Middle frontal gyrus (tissue), 1 donor: Measurements from ENCODE around the gene CDKN2AIPNL.

Experiments
- DNase-seq: peaks from one replicate; pipeline ENCODE4 v3.0.0-alpha.2; 2015; ENCODE audit warnings: low spot score; ENCODE audit errors: extremely low spot score

Gene CDKN2AIPNL

GRCh38 chr5:134411546-134412266 is at the start of gene CDKN2AIPNL:
Gene CDKN2AIPNL (minus strand): TSS chr5:134411881. CDS start chr5:134411854, 27 bp downstream.
- DNase-seq, result peak; percentile 81

GRCh38 chr5:134460551-134460950 is 48.9 kb upstream of the CDKN2AIPNL start:
- no peak for DNase-seq

- DNase-seq, result no peak
Observed at GRCh38 chr5:134459491-134459890, 47.8 kb upstream of the CDKN2AIPNL start.

- no peak for DNase-seq
Observed at GRCh38 chr5:134459010-134459403, 47.3 kb upstream of the CDKN2AIPNL start.

GRCh38 chr5:134458234-134459009 is 46.7 kb upstream of the CDKN2AIPNL start:
- DNase-seq, result no peak

- DNase-seq, result no peak
Observed at GRCh38 chr5:134457801-134458200, 46.1 kb upstream of the CDKN2AIPNL start.

GRCh38 chr5:134456825-134457224 is 45.1 kb upstream of the CDKN2AIPNL start:
- no peak for DNase-seq

GRCh38 chr5:134455466-134455865 is 43.8 kb upstream of the CDKN2AIPNL start:
- no peak for DNase-seq

- DNase-seq, result no peak
Observed at GRCh38 chr5:134453016-134453415, 41.3 kb upstream of the CDKN2AIPNL start.

- peak; percentile 44 for DNase-seq
Observed at GRCh38 chr5:134451936-134452505, 40.3 kb upstream of the CDKN2AIPNL start.

- DNase-seq, result no peak
Observed at GRCh38 chr5:134451225-134451935, 39.7 kb upstream of the CDKN2AIPNL start.

- no peak for DNase-seq
Observed at GRCh38 chr5:134450374-134450773, 38.7 kb upstream of the CDKN2AIPNL start.

- DNase-seq, result no peak
Observed at GRCh38 chr5:134449167-134449566, 37.5 kb upstream of the CDKN2AIPNL start.

GRCh38 chr5:134447815-134448520 is 36.3 kb upstream of the CDKN2AIPNL start:
- no peak for DNase-seq

- DNase-seq, result no peak
Observed at GRCh38 chr5:134446938-134447337, 35.3 kb upstream of the CDKN2AIPNL start.

- DNase-seq, result no peak
Observed at GRCh38 chr5:134445856-134446818, 34.5 kb upstream of the CDKN2AIPNL start.

- no peak for DNase-seq
Observed at GRCh38 chr5:134444941-134445471, 33.3 kb upstream of the CDKN2AIPNL start.

- no peak for DNase-seq
Observed at GRCh38 chr5:134440201-134440755, 28.6 kb upstream of the CDKN2AIPNL start.

- no peak for DNase-seq
Observed at GRCh38 chr5:134439210-134439654, 27.6 kb upstream of the CDKN2AIPNL start.
